Activated T-cell treated with anti-CD3 and anti-CD28 coated beads for 24 hours (primary cell): ENCODE measurements around the gene COX7A2L.
"Not testable (repeated sequence)": the region's sequence is repeated elsewhere in the genome, so short reads cannot be mapped to it uniquely, and the experiment has no call there.

Source experiments
- DNase-seq: peaks from one replicate; pipeline ENCODE4 v3.0.0-alpha.2; 2020; ENCODE audit warnings: low read depth

Gene COX7A2L

GRCh38 chr2:42360890-42361727 lies at the start of gene COX7A2L:
COX7A2L (minus strand) TSS chr2:42361217; CDS start chr2:42361161, 56 bp downstream.
- DNase-seq = peak; percentile 96

- no peak for DNase-seq
Observed at GRCh38 chr2:42408009-42408408, 47.0 kb upstream of the COX7A2L start.

GRCh38 chr2:42407476-42407875 lies 46.5 kb upstream of the COX7A2L start:
- DNase-seq = no peak

GRCh38 chr2:42404676-42405075 lies 43.7 kb upstream of the COX7A2L start:
- no peak for DNase-seq

- no peak for DNase-seq
Observed at GRCh38 chr2:42401773-42402172, 40.8 kb upstream of the COX7A2L start.

- DNase-seq = not testable (repeated sequence)
Observed at GRCh38 chr2:42398052-42398451, 37.0 kb upstream of the COX7A2L start.

GRCh38 chr2:42393320-42393719 lies 32.3 kb upstream of the COX7A2L start:
- not testable (repeated sequence) for DNase-seq

- DNase-seq = no peak
Observed at GRCh38 chr2:42392191-42392590, 31.2 kb upstream of the COX7A2L start.

- DNase-seq = no peak
Observed at GRCh38 chr2:42390401-42390969, 29.5 kb upstream of the COX7A2L start.

GRCh38 chr2:42386682-42387081 lies 25.7 kb upstream of the COX7A2L start:
- no peak for DNase-seq

- DNase-seq = no peak
Observed at GRCh38 chr2:42385225-42385624, 24.2 kb upstream of the COX7A2L start.

GRCh38 chr2:42383855-42384530 lies 23.0 kb upstream of the COX7A2L start:
- no peak for DNase-seq

- DNase-seq = no peak
Observed at GRCh38 chr2:42382144-42382543, 21.1 kb upstream of the COX7A2L start.

GRCh38 chr2:42380026-42380425 lies 19.0 kb upstream of the COX7A2L start:
- not testable (repeated sequence) for DNase-seq

GRCh38 chr2:42378415-42378814 lies 17.4 kb upstream of the COX7A2L start:
- DNase-seq = no peak

- no peak for DNase-seq
Observed at GRCh38 chr2:42376758-42377157, 15.7 kb upstream of the COX7A2L start.

- DNase-seq = no peak
Observed at GRCh38 chr2:42372474-42373200, 11.6 kb upstream of the COX7A2L start.

GRCh38 chr2:42371611-42372473 lies 10.8 kb upstream of the COX7A2L start:
- no peak for DNase-seq

- no peak for DNase-seq
Observed at GRCh38 chr2:42369532-42370229, 8.7 kb upstream of the COX7A2L start.

GRCh38 chr2:42368817-42369531 lies 8.0 kb upstream of the COX7A2L start:
- no peak for DNase-seq
